ENCODE data around the gene PTGER2.
A peak's percentile ranks its signal among the peaks of the same experiment; 100 is the strongest.

Gene PTGER2

DNA sequence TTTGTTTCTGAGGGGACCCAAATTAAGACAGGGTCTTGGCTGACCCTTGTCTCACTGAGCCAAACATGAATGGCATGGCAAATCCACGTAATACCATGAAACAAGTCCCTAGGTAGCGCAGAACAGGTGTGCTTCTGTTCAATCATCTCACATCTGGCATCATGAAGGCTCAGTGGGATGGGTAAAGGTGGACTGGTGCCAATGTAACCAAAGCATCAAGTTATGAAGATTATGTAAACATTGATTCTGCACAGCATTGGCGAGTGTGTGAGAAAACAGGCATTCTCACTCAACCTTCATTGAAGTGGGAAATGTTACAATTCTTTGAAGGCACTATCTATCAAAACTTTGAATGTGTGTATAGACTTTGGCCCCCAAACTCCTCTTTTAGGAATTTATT is 41.9 kb downstream of the PTGER2 start:
- no peak overlapping the region for H3K4me3 ChIP-seq (ENCODE audit: low read length)
- no peaks in the 10 kb centered on the region for H3K9me3 ChIP-seq (ENCODE audit: control insufficient read depth, low read length)
- no peak for DNase-seq (ENCODE audit: low read depth)
- peaks cover 50% of the 10 kb centered on the region for H3K4me1 ChIP-seq (ENCODE audit: control insufficient read depth, insufficient read depth, low read length)
- no peaks in the 10 kb centered on the region for H3K36me3 ChIP-seq (ENCODE audit: control insufficient read depth, insufficient read depth, low read length, severe bottlenecking)
- H3K9ac ChIP-seq (ENCODE audit: low read length) = no peak overlapping the region
- H3K27me3 ChIP-seq (replicated peaks; ENCODE audit: control insufficient read depth, insufficient read depth, low read length) = no peaks in the 10 kb centered on the region

DNA sequence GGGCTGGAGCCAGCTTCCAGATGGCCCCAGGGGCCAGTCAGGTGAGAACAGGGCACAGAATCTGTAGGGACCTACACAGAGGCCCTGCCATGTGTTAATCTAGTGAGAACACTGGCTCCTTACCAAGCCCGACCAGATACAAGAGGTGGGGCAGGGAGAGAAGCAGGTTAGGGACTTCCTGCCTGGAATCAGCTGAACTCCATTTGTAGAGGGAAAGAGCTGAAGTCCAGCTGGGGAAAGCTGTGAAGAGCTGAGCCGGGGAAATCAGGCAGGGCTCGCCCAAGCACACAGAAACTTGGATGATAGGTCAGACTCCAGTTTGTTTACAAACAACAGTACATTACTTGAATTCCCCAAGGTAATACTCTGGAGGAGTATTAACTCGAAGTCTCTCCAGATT is 46.7 kb downstream of the PTGER2 start:
- Histone ChIP-seq H3K4me1 (ENCODE audit: control insufficient read depth, insufficient read depth, low read length) (peaks cover 33% of the 10 kb centered on the region), H3K4me3 (ENCODE audit: low read length) (peak overlapping the region; percentile 23), H3K9ac (ENCODE audit: low read length) (no peak overlapping the region), H3K27me3 (replicated peaks; ENCODE audit: control insufficient read depth, insufficient read depth, low read length) (no peaks in the 10 kb centered on the region), H3K9me3 (ENCODE audit: control insufficient read depth, low read length) (no peaks in the 10 kb centered on the region), H3K36me3 (ENCODE audit: control insufficient read depth, insufficient read depth, low read length, severe bottlenecking) (no peaks in the 10 kb centered on the region)
- DNase-seq (ENCODE audit: low read depth) = no peak

DNA sequence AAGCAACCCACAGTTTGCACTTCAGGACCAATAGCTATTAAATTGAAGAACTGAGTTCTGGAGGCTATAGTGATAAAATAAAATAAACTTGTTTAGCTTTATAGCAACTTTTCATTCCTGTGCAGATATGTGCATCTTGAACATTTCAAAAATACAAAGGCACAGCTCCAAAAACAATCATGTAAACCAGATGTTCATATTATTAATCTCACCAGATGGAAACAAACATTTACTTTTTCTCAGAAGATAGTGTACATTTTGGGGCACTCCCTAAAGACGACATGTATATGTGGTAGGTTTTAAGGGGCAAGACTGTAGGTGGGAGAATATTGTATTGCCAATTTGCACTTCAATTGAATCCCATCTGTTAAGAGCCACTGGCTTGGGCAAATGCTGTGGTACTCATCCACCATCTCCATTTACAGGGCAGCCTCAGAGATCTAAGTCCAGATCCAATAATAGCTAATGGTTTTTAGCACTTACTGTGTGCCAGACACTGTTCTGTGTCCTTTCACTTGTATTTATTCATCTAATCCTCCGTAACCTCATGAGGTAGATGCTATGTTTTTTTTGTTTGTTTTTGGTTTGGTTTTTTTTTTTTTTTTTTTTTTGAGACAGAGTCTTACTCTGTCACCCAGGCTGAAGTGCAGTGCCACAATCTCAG is 49.1 kb downstream of the PTGER2 start:
- Histone ChIP-seq H3K4me1 (ENCODE audit: control insufficient read depth, insufficient read depth, low read length) (peaks cover 31% of the 10 kb centered on the region), H3K9ac (ENCODE audit: low read length) (no peak overlapping the region), H3K4me3 (ENCODE audit: low read length) (no peak overlapping the region), H3K9me3 (ENCODE audit: control insufficient read depth, low read length) (no peaks in the 10 kb centered on the region), H3K36me3 (ENCODE audit: control insufficient read depth, insufficient read depth, low read length, severe bottlenecking) (no peaks in the 10 kb centered on the region), H3K27me3 (replicated peaks; ENCODE audit: control insufficient read depth, insufficient read depth, low read length) (no peaks in the 10 kb centered on the region)
- DNase-seq (ENCODE audit: low read depth) = peak; percentile 59

DNA sequence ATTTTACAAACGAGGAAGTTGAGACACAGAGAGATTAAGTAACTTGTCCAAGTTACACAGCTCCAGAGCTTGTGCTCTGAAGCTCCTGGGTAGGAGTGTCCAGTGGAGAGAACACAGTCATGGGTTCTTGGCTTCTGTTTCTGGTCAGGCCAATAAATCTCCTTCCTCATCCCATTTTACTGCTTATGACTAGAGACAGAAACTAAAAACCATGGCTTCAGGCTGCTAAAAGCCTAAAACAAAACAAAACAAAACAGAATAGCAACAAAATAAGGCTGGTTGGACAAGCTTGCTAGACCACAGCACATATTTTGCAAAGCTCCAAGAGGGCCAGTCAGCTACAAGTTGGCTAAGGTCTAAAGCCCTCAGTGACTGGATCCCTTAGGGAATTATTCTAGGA is 49.8 kb downstream of the PTGER2 start:
- Histone ChIP-seq H3K36me3 (ENCODE audit: control insufficient read depth, insufficient read depth, low read length, severe bottlenecking) (no peaks in the 10 kb centered on the region), H3K27me3 (replicated peaks; ENCODE audit: control insufficient read depth, insufficient read depth, low read length) (no peaks in the 10 kb centered on the region), H3K9me3 (ENCODE audit: control insufficient read depth, low read length) (no peaks in the 10 kb centered on the region), H3K4me3 (ENCODE audit: low read length) (no peak overlapping the region), H3K4me1 (ENCODE audit: control insufficient read depth, insufficient read depth, low read length) (peaks cover 36% of the 10 kb centered on the region), H3K9ac (ENCODE audit: low read length) (peak overlapping the region; percentile 14)
- no peak for DNase-seq (ENCODE audit: low read depth)

DNA sequence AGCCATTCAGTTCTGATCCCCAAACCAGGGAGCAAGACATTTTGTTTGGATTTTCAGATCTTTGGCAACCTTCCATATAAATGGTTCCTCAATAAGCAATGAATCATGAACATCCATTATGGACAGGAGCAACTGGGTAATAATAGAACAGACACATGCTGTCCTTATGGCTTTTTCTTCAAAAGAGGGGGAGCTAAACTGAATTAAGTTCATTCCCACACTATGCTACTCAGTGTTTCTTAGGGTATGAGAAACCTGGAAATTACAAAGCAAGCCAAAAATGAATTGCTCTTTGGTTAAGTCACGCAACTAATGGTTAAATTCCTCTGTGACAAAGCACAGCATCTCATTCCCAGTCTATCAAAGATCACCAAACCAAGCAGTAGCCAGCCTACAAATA is 51.0 kb downstream of the PTGER2 start:
- no peaks in the 10 kb centered on the region for H3K36me3 ChIP-seq (ENCODE audit: control insufficient read depth, insufficient read depth, low read length, severe bottlenecking)
- H3K9me3 ChIP-seq (ENCODE audit: control insufficient read depth, low read length) = no peaks in the 10 kb centered on the region
- H3K9ac ChIP-seq (ENCODE audit: low read length) = no peak overlapping the region
- H3K4me1 ChIP-seq (ENCODE audit: control insufficient read depth, insufficient read depth, low read length) = peaks cover 47% of the 10 kb centered on the region
- H3K27me3 ChIP-seq (replicated peaks; ENCODE audit: control insufficient read depth, insufficient read depth, low read length) = no peaks in the 10 kb centered on the region
- no peak for DNase-seq (ENCODE audit: low read depth)
- no peak overlapping the region for H3K4me3 ChIP-seq (ENCODE audit: low read length)

DNA sequence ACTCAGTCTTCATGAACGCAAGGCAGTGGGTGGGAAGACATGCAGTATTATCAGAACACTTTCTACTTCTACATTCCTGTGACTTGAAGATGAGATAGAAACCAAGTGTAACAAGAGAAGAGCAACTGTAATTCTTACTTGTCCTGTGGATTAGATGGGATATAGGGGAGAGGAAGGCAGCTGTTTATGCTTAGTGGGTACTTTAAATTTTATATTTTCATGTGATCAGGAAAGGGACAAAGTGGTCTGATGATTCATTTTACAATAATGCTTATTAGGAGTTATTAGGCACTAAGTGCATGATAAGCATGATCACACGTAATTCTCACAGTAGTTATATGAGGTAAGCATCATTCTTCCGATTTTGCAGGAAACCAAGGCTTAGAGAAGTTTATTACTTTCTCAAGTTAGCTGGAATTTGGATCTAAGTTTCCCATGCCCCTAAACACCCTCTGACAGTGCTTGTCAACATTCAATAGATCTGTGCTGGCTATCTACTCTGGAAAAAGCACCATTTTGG is 52.7 kb downstream of the PTGER2 start:
- no peak for DNase-seq (ENCODE audit: low read depth)
- Histone ChIP-seq H3K36me3 (ENCODE audit: control insufficient read depth, insufficient read depth, low read length, severe bottlenecking) (no peaks in the 10 kb centered on the region), H3K4me3 (ENCODE audit: low read length) (no peak overlapping the region), H3K4me1 (ENCODE audit: control insufficient read depth, insufficient read depth, low read length) (peaks cover 49% of the 10 kb centered on the region), H3K9me3 (ENCODE audit: control insufficient read depth, low read length) (no peaks in the 10 kb centered on the region), H3K9ac (ENCODE audit: low read length) (no peak overlapping the region), H3K27me3 (replicated peaks; ENCODE audit: control insufficient read depth, insufficient read depth, low read length) (no peaks in the 10 kb centered on the region)

DNA sequence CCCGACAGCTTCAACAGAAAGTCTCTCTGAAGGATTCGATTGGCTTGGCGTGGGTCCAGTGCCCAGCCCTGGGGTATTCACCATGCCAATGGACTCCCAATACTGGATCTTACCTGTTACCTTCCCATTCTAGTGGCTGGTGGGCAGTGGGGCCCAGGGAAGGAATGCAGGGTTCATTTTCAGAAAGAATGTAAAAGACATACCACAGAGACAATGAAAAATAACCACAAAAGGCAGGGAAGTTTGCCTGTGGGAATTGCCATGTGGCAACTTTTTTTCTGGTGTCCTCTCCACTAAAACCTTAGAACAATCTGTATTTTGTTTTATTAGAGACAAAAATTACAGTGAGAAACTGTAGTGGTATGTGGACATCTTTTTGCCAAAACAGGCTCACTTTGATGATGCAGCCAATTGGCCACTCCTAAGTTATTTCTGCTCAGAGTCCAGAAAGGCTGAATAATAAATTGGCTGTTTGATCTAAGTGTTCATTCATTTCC is 55.2 kb downstream of the PTGER2 start:
- H3K9ac ChIP-seq (ENCODE audit: low read length) = peak overlapping the region; percentile 39
- peak overlapping the region; percentile 55 for H3K4me3 ChIP-seq (ENCODE audit: low read length)
- H3K27me3 ChIP-seq (replicated peaks; ENCODE audit: control insufficient read depth, insufficient read depth, low read length) = no peaks in the 10 kb centered on the region
- no peaks in the 10 kb centered on the region for H3K9me3 ChIP-seq (ENCODE audit: control insufficient read depth, low read length)
- H3K36me3 ChIP-seq (ENCODE audit: control insufficient read depth, insufficient read depth, low read length, severe bottlenecking) = no peaks in the 10 kb centered on the region
- H3K4me1 ChIP-seq (ENCODE audit: control insufficient read depth, insufficient read depth, low read length) = peaks cover 37% of the 10 kb centered on the region
- DNase-seq (ENCODE audit: low read depth) = peak; percentile 62

DNA sequence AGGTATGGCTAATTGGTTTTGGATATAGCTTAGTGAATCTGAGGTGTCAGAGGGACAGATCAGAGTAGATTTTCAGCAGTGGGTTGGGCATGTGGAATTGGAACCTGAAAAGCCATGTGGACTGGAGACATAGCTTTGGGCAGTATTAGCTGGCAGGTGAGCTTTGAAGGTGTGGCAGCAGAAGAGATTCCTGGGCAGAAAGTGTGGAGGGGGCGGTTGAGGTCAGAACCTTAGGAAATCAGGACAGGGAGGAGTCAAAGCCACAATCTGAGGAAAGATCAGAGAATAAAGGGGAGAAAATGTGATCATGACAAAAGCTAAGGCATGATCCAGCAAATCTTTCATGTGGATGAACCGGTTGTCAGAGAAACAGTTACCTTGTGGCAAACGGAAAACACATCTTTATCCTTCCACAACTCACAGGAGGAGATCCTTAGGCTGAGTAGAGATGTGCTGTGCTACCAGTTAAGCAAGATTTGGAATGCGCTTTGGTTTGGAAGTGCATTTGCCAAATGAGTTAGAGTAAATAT is 56.4 kb downstream of the PTGER2 start:
- Histone ChIP-seq H3K4me3 (ENCODE audit: low read length) (no peak overlapping the region), H3K9me3 (ENCODE audit: control insufficient read depth, low read length) (no peaks in the 10 kb centered on the region), H3K27me3 (replicated peaks; ENCODE audit: control insufficient read depth, insufficient read depth, low read length) (no peaks in the 10 kb centered on the region), H3K36me3 (ENCODE audit: control insufficient read depth, insufficient read depth, low read length, severe bottlenecking) (no peaks in the 10 kb centered on the region), H3K4me1 (ENCODE audit: control insufficient read depth, insufficient read depth, low read length) (peaks cover 27% of the 10 kb centered on the region), H3K9ac (ENCODE audit: low read length) (no peak overlapping the region)
- no peak for DNase-seq (ENCODE audit: low read depth)

DNA sequence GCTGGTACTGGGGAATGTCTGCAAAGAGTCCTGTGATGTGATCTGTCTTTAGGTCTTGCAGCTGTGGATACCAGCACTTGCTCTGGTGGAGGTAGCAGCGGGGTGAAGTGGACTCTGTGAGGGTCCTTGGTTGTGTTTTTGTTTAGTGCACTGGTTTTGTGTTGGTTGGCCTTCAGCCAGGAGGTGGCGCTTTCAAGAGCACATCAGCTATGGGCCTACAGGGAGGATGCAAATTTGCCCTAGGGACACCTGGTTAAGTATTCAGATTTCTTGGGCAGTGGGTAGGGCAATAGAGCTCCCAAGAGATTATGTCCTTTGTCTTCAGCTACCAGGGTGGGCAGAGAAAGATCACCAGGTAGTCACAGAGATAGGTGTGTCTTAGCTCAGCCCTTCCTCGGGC is 63.8 kb downstream of the PTGER2 start:
- H3K9ac ChIP-seq (ENCODE audit: low read length) = no peak overlapping the region
- H3K36me3 ChIP-seq (ENCODE audit: control insufficient read depth, insufficient read depth, low read length, severe bottlenecking) = no peaks in the 10 kb centered on the region
- no peak for DNase-seq (ENCODE audit: low read depth)
- no peaks in the 10 kb centered on the region for H3K27me3 ChIP-seq (replicated peaks; ENCODE audit: control insufficient read depth, insufficient read depth, low read length)
- H3K4me1 ChIP-seq (ENCODE audit: control insufficient read depth, insufficient read depth, low read length) = peaks cover 14% of the 10 kb centered on the region
- no peaks in the 10 kb centered on the region for H3K9me3 ChIP-seq (ENCODE audit: control insufficient read depth, low read length)
- H3K4me3 ChIP-seq (ENCODE audit: low read length) = no peak overlapping the region
